ENCODE data around the gene ATXN1.

ATXN1 gene

DNA sequence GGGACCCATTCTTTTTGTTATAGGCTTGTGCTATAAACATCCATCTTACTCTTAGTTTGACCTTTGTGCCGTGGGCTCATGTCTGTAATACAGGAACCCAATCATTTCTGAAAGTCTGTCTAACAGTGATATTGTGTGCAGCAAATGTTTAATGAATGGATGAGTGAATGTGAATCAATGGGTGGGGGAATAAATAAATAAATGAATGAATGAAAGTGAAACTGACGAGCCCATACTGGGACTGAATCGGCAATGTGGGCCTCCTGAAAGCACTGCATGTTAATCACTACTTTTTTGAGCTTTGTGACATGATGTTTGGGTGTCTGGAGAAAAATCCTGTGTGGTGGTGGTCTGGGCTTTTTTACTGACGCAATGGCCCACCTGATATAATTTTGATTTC lies 347.9 kb downstream of the ATXN1 start:
- 94% methylated on average over 3 of the region's 4 CpGs for WGBS
- H3K14ac ChIP-seq (ENCODE audit: low read length in 2 of 2): no peak overlapping the region
- H3K27ac ChIP-seq (ENCODE audit: low read length, poor library complexity, severe bottlenecking): no peak overlapping the region
- H3K27me3 ChIP-seq (ENCODE audit: control insufficient read depth in 1 of 2, insufficient read depth in 1 of 2, low read length in 2 of 2): no peaks in the 10 kb centered on the region
- no peak overlapping the region for H2AFZ ChIP-seq (ENCODE audit: low read depth, low read length)
- no peak overlapping the region for H3K18ac ChIP-seq (ENCODE audit: low read depth in 1 of 2, low read length in 2 of 2)
- no peak overlapping the region for H2AK5ac ChIP-seq (ENCODE audit: low read length, severe bottlenecking)
- H2BK15ac ChIP-seq (ENCODE audit: low read depth, poor library complexity, severe bottlenecking): no peak overlapping the region
- peak overlapping the region; percentile 17 for H3K9ac ChIP-seq (ENCODE audit: low read length)
- H4K8ac ChIP-seq (ENCODE audit: low read length): no peak overlapping the region
- H3K4me1 ChIP-seq (ENCODE audit: control insufficient read depth, insufficient read depth, low read depth, low read length): no peaks in the 10 kb centered on the region
- no peaks in the 10 kb centered on the region for H3K9me3 ChIP-seq (ENCODE audit: control insufficient read depth, low read length)
- no peak overlapping the region for H4K91ac ChIP-seq (ENCODE audit: low read length)
- no peak overlapping the region for H2BK5ac ChIP-seq (ENCODE audit: low read depth, low read length, poor library complexity, severe bottlenecking)
- peaks cover 2% of the 10 kb centered on the region for H3K79me1 ChIP-seq (replicated peaks; ENCODE audit: low read length, poor library complexity, severe bottlenecking)
- H3K4me3 ChIP-seq (ENCODE audit: insufficient read depth in 1 of 2, low read depth in 1 of 2, low read length in 2 of 2): peak overlapping the region in 1 of 2 experiments; percentile 36
- H3K36me3 ChIP-seq (ENCODE audit: control insufficient read depth in 1 of 2, insufficient read depth in 2 of 2, low read depth in 1 of 2, low read length in 2 of 2): no peaks in the 10 kb centered on the region
- no peak overlapping the region for H2BK120ac ChIP-seq (ENCODE audit: low read depth, low read length)
- H3K4ac ChIP-seq (ENCODE audit: low read depth in 1 of 2, low read length in 2 of 2): no peak overlapping the region
- H3K4me2 ChIP-seq (ENCODE audit: low read length, poor library complexity, severe bottlenecking): no peak overlapping the region
- no peak overlapping the region for H3K23ac ChIP-seq (ENCODE audit: low read length in 2 of 2)
- no peak for DNase-seq
- H2BK12ac ChIP-seq (ENCODE audit: low read length in 2 of 2): no peak overlapping the region

GRCh38 chr6:16412982-16413381 lies 348.3 kb downstream of the ATXN1 start:
- Histone ChIP-seq H2BK5ac (ENCODE audit: low read depth, low read length, poor library complexity, severe bottlenecking) (no peak overlapping the region), H2BK15ac (ENCODE audit: low read depth, poor library complexity, severe bottlenecking) (no peak overlapping the region), H2BK120ac (ENCODE audit: low read depth, low read length) (no peak overlapping the region), H3K4me3 (ENCODE audit: insufficient read depth in 1 of 2, low read depth in 1 of 2, low read length in 2 of 2) (peak overlapping the region in 1 of 2 experiments; percentile 36), H3K18ac (ENCODE audit: low read depth in 1 of 2, low read length in 2 of 2) (no peak overlapping the region), H4K91ac (ENCODE audit: low read length) (no peak overlapping the region), H3K27me3 (ENCODE audit: control insufficient read depth in 1 of 2, insufficient read depth in 1 of 2, low read length in 2 of 2) (no peaks in the 10 kb centered on the region), H3K14ac (ENCODE audit: low read length in 2 of 2) (no peak overlapping the region), H4K8ac (ENCODE audit: low read length) (no peak overlapping the region), H3K79me1 (replicated peaks; ENCODE audit: low read length, poor library complexity, severe bottlenecking) (peaks cover 2% of the 10 kb centered on the region), H3K9me3 (ENCODE audit: control insufficient read depth, low read length) (no peaks in the 10 kb centered on the region), H3K27ac (ENCODE audit: low read length, poor library complexity, severe bottlenecking) (no peak overlapping the region), H3K4me2 (ENCODE audit: low read length, poor library complexity, severe bottlenecking) (no peak overlapping the region), H2AFZ (ENCODE audit: low read depth, low read length) (no peak overlapping the region), H3K4ac (ENCODE audit: low read depth in 1 of 2, low read length in 2 of 2) (no peak overlapping the region), H2BK12ac (ENCODE audit: low read length in 2 of 2) (no peak overlapping the region), H3K4me1 (ENCODE audit: control insufficient read depth, insufficient read depth, low read depth, low read length) (no peaks in the 10 kb centered on the region), H2AK5ac (ENCODE audit: low read length, severe bottlenecking) (no peak overlapping the region), H3K9ac (ENCODE audit: low read length) (no peak overlapping the region), H3K23ac (ENCODE audit: low read length in 2 of 2) (no peak overlapping the region), H3K36me3 (ENCODE audit: control insufficient read depth in 1 of 2, insufficient read depth in 2 of 2, low read depth in 1 of 2, low read length in 2 of 2) (no peaks in the 10 kb centered on the region)
- WGBS: 81% methylated on average over 2 of the region's 3 CpGs
- no peak for DNase-seq

DNA sequence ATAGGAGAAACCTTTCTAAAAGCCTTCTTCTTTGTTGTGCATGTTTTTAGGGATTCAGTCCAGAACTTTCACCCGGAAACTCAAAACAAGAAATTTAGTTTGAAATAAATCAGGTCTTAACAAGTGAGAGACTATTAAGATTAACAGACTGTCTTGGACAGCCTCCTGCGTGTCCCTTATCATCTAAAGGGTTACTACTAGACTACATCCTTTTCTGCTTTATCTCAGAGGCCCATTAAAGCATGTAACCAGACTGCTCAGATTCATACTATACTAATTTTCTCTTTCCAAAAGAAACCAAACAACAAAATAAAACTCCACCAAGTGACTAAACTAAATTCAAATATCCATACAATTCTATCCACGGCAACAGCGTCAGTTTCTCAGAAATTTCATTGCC lies 349.1 kb downstream of the ATXN1 start:
- Histone ChIP-seq H3K14ac (ENCODE audit: low read length in 2 of 2) (no peak overlapping the region), H3K36me3 (ENCODE audit: control insufficient read depth in 1 of 2, insufficient read depth in 2 of 2, low read depth in 1 of 2, low read length in 2 of 2) (peaks cover 0 to 7% of the 10 kb centered on the region in 2 experiments), H3K23ac (ENCODE audit: low read length in 2 of 2) (no peak overlapping the region), H2AFZ (ENCODE audit: low read depth, low read length) (no peak overlapping the region), H3K4me1 (ENCODE audit: control insufficient read depth, insufficient read depth, low read depth, low read length) (no peaks in the 10 kb centered on the region), H3K4me2 (ENCODE audit: low read length, poor library complexity, severe bottlenecking) (no peak overlapping the region), H3K27me3 (ENCODE audit: control insufficient read depth in 1 of 2, insufficient read depth in 1 of 2, low read length in 2 of 2) (no peaks in the 10 kb centered on the region), H4K91ac (ENCODE audit: low read length) (no peak overlapping the region), H2BK15ac (ENCODE audit: low read depth, poor library complexity, severe bottlenecking) (no peak overlapping the region), H3K9ac (ENCODE audit: low read length) (no peak overlapping the region), H3K4ac (ENCODE audit: low read depth in 1 of 2, low read length in 2 of 2) (no peak overlapping the region), H2AK5ac (ENCODE audit: low read length, severe bottlenecking) (no peak overlapping the region), H2BK5ac (ENCODE audit: low read depth, low read length, poor library complexity, severe bottlenecking) (no peak overlapping the region), H2BK120ac (ENCODE audit: low read depth, low read length) (no peak overlapping the region), H3K27ac (ENCODE audit: low read length, poor library complexity, severe bottlenecking) (no peak overlapping the region), H2BK12ac (ENCODE audit: low read length in 2 of 2) (no peak overlapping the region), H3K18ac (ENCODE audit: low read depth in 1 of 2, low read length in 2 of 2) (no peak overlapping the region), H3K79me1 (replicated peaks; ENCODE audit: low read length, poor library complexity, severe bottlenecking) (peaks cover 3% of the 10 kb centered on the region), H3K4me3 (ENCODE audit: insufficient read depth in 1 of 2, low read depth in 1 of 2, low read length in 2 of 2) (no peak overlapping the region), H3K9me3 (ENCODE audit: control insufficient read depth, low read length) (no peaks in the 10 kb centered on the region), H4K8ac (ENCODE audit: low read length) (no peak overlapping the region)
- DNase-seq: no peak
- 73% methylated on average over 4 of the region's 4 CpGs for WGBS

DNA sequence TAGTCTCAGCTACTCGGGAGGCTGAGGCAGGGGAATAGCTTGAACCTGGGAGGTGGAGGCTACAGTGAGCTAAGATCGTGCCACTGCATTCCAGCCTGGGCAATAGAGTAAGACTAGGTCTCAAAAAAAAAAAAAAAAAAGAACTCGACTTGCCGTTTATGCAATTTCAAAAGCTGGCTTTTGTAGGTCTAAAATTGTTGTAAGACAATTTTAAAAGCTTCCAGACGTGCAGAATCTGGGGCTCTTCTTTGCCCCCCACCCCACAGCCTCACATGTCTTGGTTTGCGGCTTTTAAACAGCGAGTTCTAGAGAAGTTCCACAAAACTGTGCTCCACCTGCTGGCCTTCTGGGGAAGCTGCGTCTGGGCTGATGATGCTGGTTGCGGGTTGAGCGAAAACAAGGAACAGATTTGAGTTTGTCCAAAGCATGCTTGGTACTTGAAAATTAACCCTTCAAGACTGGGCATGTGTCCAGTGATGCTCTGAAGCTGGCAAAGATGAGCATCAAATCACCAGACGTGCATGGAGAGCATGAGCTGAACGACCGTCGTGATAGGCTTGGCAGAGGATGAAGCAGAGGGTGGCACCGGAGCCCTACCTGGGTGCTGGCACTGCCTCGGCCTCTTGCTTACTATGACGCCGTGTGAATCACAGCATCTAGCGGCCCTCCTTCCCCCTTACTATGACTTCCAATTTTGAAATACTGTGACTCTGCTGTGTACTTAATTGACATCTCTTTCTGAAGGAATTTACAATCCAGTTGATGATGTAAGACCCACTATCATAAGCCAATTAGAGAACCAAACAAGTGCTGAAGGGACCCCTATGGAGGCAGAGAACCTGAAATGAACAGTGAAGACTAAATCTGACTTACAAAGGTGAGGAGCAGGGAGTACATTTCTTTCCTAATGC lies 351.5 kb downstream of the ATXN1 start:
- H3K9ac ChIP-seq (ENCODE audit: low read length): peak overlapping the region; percentile 10
- H3K4me2 ChIP-seq (ENCODE audit: low read length, poor library complexity, severe bottlenecking): no peak overlapping the region
- H4K91ac ChIP-seq (ENCODE audit: low read length): no peak overlapping the region
- peaks cover 0 to 10% of the 10 kb centered on the region in 2 experiments for H3K36me3 ChIP-seq (ENCODE audit: control insufficient read depth in 1 of 2, insufficient read depth in 2 of 2, low read depth in 1 of 2, low read length in 2 of 2)
- no peak overlapping the region for H2BK12ac ChIP-seq (ENCODE audit: low read length in 2 of 2)
- no peak overlapping the region for H4K8ac ChIP-seq (ENCODE audit: low read length)
- no peak overlapping the region for H3K4ac ChIP-seq (ENCODE audit: low read depth in 1 of 2, low read length in 2 of 2)
- no peaks in the 10 kb centered on the region for H3K9me3 ChIP-seq (ENCODE audit: control insufficient read depth, low read length)
- H3K4me3 ChIP-seq (ENCODE audit: insufficient read depth in 1 of 2, low read depth in 1 of 2, low read length in 2 of 2): no peak overlapping the region
- peaks cover 5% of the 10 kb centered on the region for H3K79me1 ChIP-seq (replicated peaks; ENCODE audit: low read length, poor library complexity, severe bottlenecking)
- H3K27me3 ChIP-seq (ENCODE audit: control insufficient read depth in 1 of 2, insufficient read depth in 1 of 2, low read length in 2 of 2): no peaks in the 10 kb centered on the region
- H3K27ac ChIP-seq (ENCODE audit: low read length, poor library complexity, severe bottlenecking): no peak overlapping the region
- H2AFZ ChIP-seq (ENCODE audit: low read depth, low read length): no peak overlapping the region
- no peak overlapping the region for H3K23ac ChIP-seq (ENCODE audit: low read length in 2 of 2)
- no peak overlapping the region for H3K18ac ChIP-seq (ENCODE audit: low read depth in 1 of 2, low read length in 2 of 2)
- WGBS: 77% methylated on average over 17 of the region's 19 CpGs
- H3K14ac ChIP-seq (ENCODE audit: low read length in 2 of 2): no peak overlapping the region
- H2BK15ac ChIP-seq (ENCODE audit: low read depth, poor library complexity, severe bottlenecking): no peak overlapping the region
- no peaks in the 10 kb centered on the region for H3K4me1 ChIP-seq (ENCODE audit: control insufficient read depth, insufficient read depth, low read depth, low read length)
- no peak overlapping the region for H2BK120ac ChIP-seq (ENCODE audit: low read depth, low read length)
- peak; percentile 52 for DNase-seq
- H2AK5ac ChIP-seq (ENCODE audit: low read length, severe bottlenecking): no peak overlapping the region
- no peak overlapping the region for H2BK5ac ChIP-seq (ENCODE audit: low read depth, low read length, poor library complexity, severe bottlenecking)
